ENCODE data around the gene PAK4. TPM values are rescaled to one million over a fixed set of nuclear protein-coding genes. Genes with fewer than 3 reads are reported as not detected.

Gene PAK4
- total RNA-seq, 3 donors from 2014 or later, result 3.5 to 12.0 (median 10.2) TPM

- H3K27me3 ChIP-seq, result no peaks in the 10 kb centered on the region
- peak; percentile 71 to 89 for DNase-seq (ENCODE audit: low spot score in 2 of 2)
- peak overlapping the region; percentile 84 to 95 for H3K27ac ChIP-seq
- H3K4me1 ChIP-seq, result peaks cover 0 to 24% of the 10 kb centered on the region in 2 donors
- TF ChIP-seq CTCF (IDR thresholded peaks at IDR 0.05) (no peak), POLR2A (IDR thresholded peaks at IDR 0.05) (no peak), POLR2AphosphoS5 (IDR thresholded peaks at IDR 0.05) (peak in 1 of 3 donors; percentile 44)
- H3K36me3 ChIP-seq, result no peaks in the 10 kb centered on the region
- no peaks in the 10 kb centered on the region for H3K9me3 ChIP-seq
- intact Hi-C loops (cut with DNase I; ENCODE audit: low total_unique reads), result no loop called here
- peak overlapping the region in 2 of 3 donors; percentile 21 to 56 for H3K4me3 ChIP-seq
These were observed 42.1 kb downstream of the PAK4 start for GRCh38 chr19:39167461-39168257.

GRCh38 chr19:39168258-39169142 is 42.9 kb downstream of the PAK4 start:
- peaks cover 0 to 24% of the 10 kb centered on the region in 2 donors for H3K4me1 ChIP-seq
- no peaks in the 10 kb centered on the region for H3K36me3 ChIP-seq
- no peak overlapping the region for H3K4me3 ChIP-seq
- intact Hi-C loops (cut with DNase I; ENCODE audit: low total_unique reads), result no loop called here
- H3K27me3 ChIP-seq, result no peaks in the 10 kb centered on the region
- no peak for DNase-seq (ENCODE audit: low spot score in 2 of 2)
- H3K9me3 ChIP-seq, result no peaks in the 10 kb centered on the region
- H3K27ac ChIP-seq, result peak overlapping the region; percentile 84 to 95
- no peak for TF ChIP-seq CTCF (IDR thresholded peaks at IDR 0.05)
- no peak for TF ChIP-seq POLR2A (IDR thresholded peaks at IDR 0.05)
- no peak for TF ChIP-seq POLR2AphosphoS5 (IDR thresholded peaks at IDR 0.05)

- Histone ChIP-seq H3K4me3 (no peak overlapping the region), H3K27me3 (no peaks in the 10 kb centered on the region), H3K9me3 (no peaks in the 10 kb centered on the region), H3K27ac (peak overlapping the region in 1 of 2 donors; percentile 95), H3K4me1 (peaks cover 0 to 24% of the 10 kb centered on the region in 2 donors), H3K36me3 (no peaks in the 10 kb centered on the region)
- DNase-seq (ENCODE audit: low spot score in 2 of 2), result no peak
- TF ChIP-seq POLR2A (IDR thresholded peaks at IDR 0.05) (no peak), CTCF (IDR thresholded peaks at IDR 0.05) (no peak), POLR2AphosphoS5 (IDR thresholded peaks at IDR 0.05) (no peak)
- intact Hi-C loops (cut with DNase I; ENCODE audit: low total_unique reads), result no loop called here
These were observed 43.7 kb downstream of the PAK4 start for GRCh38 chr19:39169143-39169810.

GRCh38 chr19:39170386-39171231 is 45.0 kb downstream of the PAK4 start:
- DNase-seq (ENCODE audit: low spot score in 2 of 2), result no peak
- no peaks in the 10 kb centered on the region for H3K27me3 ChIP-seq
- H3K36me3 ChIP-seq, result no peaks in the 10 kb centered on the region
- TF ChIP-seq POLR2A (IDR thresholded peaks at IDR 0.05) (no peak), POLR2AphosphoS5 (IDR thresholded peaks at IDR 0.05) (no peak), CTCF (IDR thresholded peaks at IDR 0.05) (no peak)
- H3K4me3 ChIP-seq, result no peak overlapping the region
- no peak overlapping the region for H3K27ac ChIP-seq
- H3K9me3 ChIP-seq, result no peaks in the 10 kb centered on the region
- peaks cover 0 to 23% of the 10 kb centered on the region in 2 donors for H3K4me1 ChIP-seq
- intact Hi-C loops (cut with DNase I; ENCODE audit: low total_unique reads), result no loop called here
